Activated naive CD4-positive, alpha-beta T cell treated with anti-CD3 and anti-CD28 coated beads for 36 hours (primary cell): Measurements from ENCODE around the gene MPLKIP. TPM values are rescaled to one million over a fixed set of nuclear protein-coding genes. Genes with fewer than 3 reads are reported as not detected.
"Not testable (repeated sequence)": the region's sequence is repeated elsewhere in the genome, so short reads cannot be mapped to it uniquely, and the experiment has no call there.

Experiments used
- CTCF ChIA-PET: fragments of 350-600 bp; sonication (Branson Sonifier 250); formaldehyde crosslinking; loops from one replicate; lab custom pipeline; 2021; ENCODE audit warnings: antibody characterized with exemption; lab: Charles Lee
- DNase-seq: peaks from one replicate; pipeline ENCODE4 v3.0.0-alpha.2; 2020
- H3K27ac Mint-ChIP-seq: one replicate; pipeline ENCODE4 v1.8.0; 2021; ENCODE audit warnings: mild to moderate bottlenecking, mixed read lengths
- H3K27me3 Mint-ChIP-seq: one replicate; pipeline ENCODE4 v1.8.0; 2021; ENCODE audit warnings: low read depth, mixed read lengths
- H3K36me3 Mint-ChIP-seq: one replicate; pipeline ENCODE4 v1.8.0; 2021; ENCODE audit warnings: low read depth, mixed read lengths
- H3K4me1 Mint-ChIP-seq: one replicate; pipeline ENCODE4 v1.8.0; 2021; ENCODE audit warnings: low read depth, mixed read lengths
- H3K4me3 Mint-ChIP-seq: one replicate; pipeline ENCODE4 v1.8.0; 2021; ENCODE audit warnings: mild to moderate bottlenecking, moderate library complexity, mixed read lengths
- H3K9me3 Mint-ChIP-seq: one replicate; pipeline ENCODE4 v1.8.0; 2021; ENCODE audit warnings: mixed read lengths
- intact Hi-C: fragments of 100-400 bp; cut with micrococcal nuclease; formaldehyde crosslinking; loops from one replicate; pipeline ENCODE4 v1.15.1; 2023
- total RNA-seq, 2 experiments: library from RNA; stranded (reverse); gene quantifications; one replicate each; pipeline ENCODE4 v1.2.3, GENCODE V29; 2021

MPLKIP gene
- total RNA-seq, 2 experiments from 2014 or later, result 38.1 to 38.8 TPM

DNA sequence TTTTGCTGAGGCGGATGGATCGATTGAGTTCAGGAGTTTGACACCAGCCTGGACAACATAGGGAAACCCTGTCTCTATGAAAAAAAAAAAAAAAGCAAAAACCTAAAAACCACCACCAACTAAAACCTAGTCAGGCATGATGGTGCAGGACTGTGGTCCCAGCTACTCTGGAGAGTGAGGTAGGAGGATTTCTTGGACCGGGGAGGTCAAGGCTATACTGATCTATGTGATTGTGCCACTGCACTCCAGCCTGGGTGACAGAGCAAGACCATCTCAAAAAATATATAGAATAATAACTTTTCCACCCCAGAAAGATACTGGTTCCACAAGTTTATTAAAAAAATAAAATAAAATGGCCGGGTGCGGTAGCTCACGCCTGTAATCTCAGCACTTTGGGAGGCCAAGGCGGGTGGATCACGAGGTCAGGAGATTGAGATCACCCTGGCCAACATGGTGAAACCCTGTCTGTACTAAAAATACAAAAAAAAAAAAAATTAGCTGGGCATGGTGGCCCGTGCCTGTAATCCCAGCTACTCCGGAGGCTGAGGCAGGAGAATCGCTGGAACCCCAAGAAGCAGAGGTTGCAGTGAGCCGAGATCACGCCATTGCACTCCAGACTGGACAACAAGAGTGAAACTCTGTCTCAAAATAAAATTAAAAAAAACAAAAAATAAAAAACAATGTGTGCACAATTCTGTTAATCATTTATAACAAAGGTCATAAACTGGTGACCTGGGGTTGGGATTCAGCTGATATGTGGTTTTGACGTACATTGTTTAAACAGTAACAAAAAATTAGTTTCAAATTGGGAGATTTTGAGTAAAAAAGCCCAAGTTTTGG lies 12.1 kb downstream of the MPLKIP start:
- H3K4me1 Mint-ChIP-seq, H3K27ac Mint-ChIP-seq, H3K27me3 Mint-ChIP-seq, intact Hi-C loops, DNase-seq, CTCF ChIA-PET, H3K4me3 Mint-ChIP-seq, H3K9me3 Mint-ChIP-seq, H3K36me3 Mint-ChIP-seq: not testable (repeated sequence)

DNA sequence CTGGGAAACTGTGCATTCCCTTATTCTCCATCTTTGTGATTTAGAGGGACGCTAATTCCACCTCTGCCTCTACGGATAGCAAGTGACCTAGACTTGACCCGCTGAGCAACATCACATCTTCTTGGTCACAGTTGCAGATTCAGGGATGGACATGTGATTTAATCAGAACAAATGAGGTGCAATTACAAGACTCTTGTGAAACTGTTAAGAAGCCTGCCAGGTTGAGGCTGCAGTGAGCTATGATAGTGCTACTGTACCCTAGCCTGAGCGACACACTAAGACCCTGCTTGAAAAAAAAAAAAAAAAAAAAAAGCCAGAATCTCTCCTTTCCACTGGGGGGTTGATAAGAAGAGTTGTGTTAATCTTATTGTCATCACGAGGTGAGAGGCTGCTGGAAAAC lies 14.4 kb downstream of the MPLKIP start:
- CTCF ChIA-PET, result no interaction called here
- no peak overlapping the region for H3K4me3 Mint-ChIP-seq
- DNase-seq, result no peak
- peaks cover 3% of the 10 kb centered on the region for H3K36me3 Mint-ChIP-seq
- no peaks in the 10 kb centered on the region for H3K4me1 Mint-ChIP-seq
- intact Hi-C loops, result no loop called here
- H3K9me3 Mint-ChIP-seq, result no peaks in the 10 kb centered on the region
- no peak overlapping the region for H3K27ac Mint-ChIP-seq
- no peaks in the 10 kb centered on the region for H3K27me3 Mint-ChIP-seq

- intact Hi-C loops, H3K36me3 Mint-ChIP-seq, H3K27me3 Mint-ChIP-seq, DNase-seq, CTCF ChIA-PET, H3K9me3 Mint-ChIP-seq, H3K27ac Mint-ChIP-seq, H3K4me3 Mint-ChIP-seq, H3K4me1 Mint-ChIP-seq: not testable (repeated sequence)
These were observed 16.2 kb downstream of the MPLKIP start for GRCh38 chr7:40118201-40118600.

GRCh38 chr7:40117199-40117598 lies 17.2 kb downstream of the MPLKIP start:
- DNase-seq, CTCF ChIA-PET, H3K9me3 Mint-ChIP-seq, intact Hi-C loops, H3K27me3 Mint-ChIP-seq, H3K36me3 Mint-ChIP-seq, H3K27ac Mint-ChIP-seq, H3K4me1 Mint-ChIP-seq, H3K4me3 Mint-ChIP-seq: not testable (repeated sequence)

- H3K27ac Mint-ChIP-seq, result no peak overlapping the region
- DNase-seq, result no peak
- no peaks in the 10 kb centered on the region for H3K4me1 Mint-ChIP-seq
- H3K27me3 Mint-ChIP-seq, result no peaks in the 10 kb centered on the region
- H3K9me3 Mint-ChIP-seq, result no peaks in the 10 kb centered on the region
- CTCF ChIA-PET, result no interaction called here
- no peak overlapping the region for H3K4me3 Mint-ChIP-seq
- intact Hi-C loops, result no loop called here
- peaks cover 5% of the 10 kb centered on the region for H3K36me3 Mint-ChIP-seq
These were observed 18.5 kb downstream of the MPLKIP start for GRCh38 chr7:40115936-40116335.

DNA sequence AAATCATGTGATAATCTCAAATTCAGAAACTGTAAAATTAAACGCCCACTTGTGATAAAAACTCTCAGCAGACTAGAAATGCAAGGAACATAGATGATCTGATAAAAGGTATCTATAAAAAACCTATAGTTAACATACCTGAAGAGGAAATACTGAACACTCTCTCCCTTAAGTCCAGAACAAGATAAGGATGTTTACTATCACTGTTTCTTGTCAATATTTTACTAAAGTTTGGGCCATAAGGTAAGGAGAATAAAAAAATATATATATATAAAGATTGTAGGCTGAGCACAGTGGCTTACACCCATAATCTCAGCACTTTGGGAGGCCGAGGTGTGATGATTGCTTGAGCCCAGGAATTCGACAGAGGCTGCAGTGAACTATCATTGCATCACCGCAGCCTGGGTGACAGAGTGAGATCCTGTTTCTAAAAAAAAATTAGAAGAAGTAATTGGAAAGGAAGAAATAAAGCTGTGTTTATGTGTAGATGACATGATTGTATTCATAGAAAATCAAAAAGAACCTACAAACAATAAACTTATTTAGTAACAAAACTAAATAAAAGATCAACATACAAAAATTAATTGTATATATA lies 28.4 kb downstream of the MPLKIP start:
- H3K4me3 Mint-ChIP-seq, result no peak overlapping the region

DNA sequence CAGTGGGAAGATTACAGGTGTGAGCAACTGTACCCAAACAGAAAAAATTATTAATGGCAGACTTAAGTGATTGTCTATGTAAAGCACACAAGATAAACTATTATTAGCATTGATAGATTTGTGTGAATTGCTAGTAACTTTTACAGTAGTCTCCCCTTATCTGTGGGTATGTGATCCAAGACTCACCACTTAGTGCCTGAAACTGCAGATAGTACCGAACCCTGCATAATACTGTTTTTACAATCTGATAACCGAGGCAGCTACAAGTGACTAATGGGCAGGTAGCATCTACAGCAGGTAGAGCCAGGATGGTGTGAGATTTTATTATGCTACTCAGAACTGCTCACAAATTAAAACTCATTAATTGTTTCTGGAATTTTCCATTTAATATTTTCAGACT lies 31.5 kb downstream of the MPLKIP start:
- intact Hi-C loops, result no loop called here
- Mint-ChIP-seq H3K27me3 (no peaks in the 10 kb centered on the region), H3K9me3 (no peaks in the 10 kb centered on the region), H3K27ac (no peak overlapping the region), H3K4me1 (no peaks in the 10 kb centered on the region), H3K4me3 (no peak overlapping the region), H3K36me3 (no peaks in the 10 kb centered on the region)
- CTCF ChIA-PET, result no interaction called here
- DNase-seq, result no peak

More for the DNA sequence above, 28.4 kb downstream of the MPLKIP start:
- no peaks in the 10 kb centered on the region for H3K4me1 Mint-ChIP-seq
- CTCF ChIA-PET, result no interaction called here
- no peak overlapping the region for H3K27ac Mint-ChIP-seq
- no peak for DNase-seq
- intact Hi-C loops, result no loop called here
- H3K27me3 Mint-ChIP-seq, result no peaks in the 10 kb centered on the region
- no peaks in the 10 kb centered on the region for H3K36me3 Mint-ChIP-seq
- H3K9me3 Mint-ChIP-seq, result no peaks in the 10 kb centered on the region

DNA sequence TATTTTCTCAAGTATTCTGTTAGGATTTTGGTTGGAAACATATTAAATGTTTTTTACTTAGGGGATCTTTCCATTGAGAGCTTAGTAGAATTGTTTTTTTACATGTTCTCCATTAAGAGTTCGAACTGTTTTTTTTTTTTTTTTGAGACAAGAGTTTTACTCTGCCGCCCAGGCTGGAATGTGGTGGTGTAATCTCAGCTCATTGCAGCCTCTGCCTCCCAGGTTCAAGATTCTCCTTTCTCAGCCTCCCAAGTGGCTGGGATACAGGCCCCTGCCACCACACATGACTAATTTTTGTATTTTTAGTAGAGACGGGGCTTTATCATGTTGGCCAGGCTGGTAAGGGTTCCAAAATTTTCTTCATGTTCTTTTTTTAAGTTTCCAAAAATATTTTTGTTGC lies 33.2 kb downstream of the MPLKIP start:
- H3K36me3 Mint-ChIP-seq, result no peaks in the 10 kb centered on the region
- H3K27me3 Mint-ChIP-seq, result no peaks in the 10 kb centered on the region
- no peak overlapping the region for H3K27ac Mint-ChIP-seq
- DNase-seq, result no peak
- intact Hi-C loops, result no loop called here
- H3K4me1 Mint-ChIP-seq, result peaks cover under 1% of the 10 kb centered on the region
- H3K4me3 Mint-ChIP-seq, result no peak overlapping the region
- CTCF ChIA-PET, result interaction anchor here (0.6 to 1.2 kb wide), 2 partner anchors 8 to 205 kb away, joined by 3 read pairs; no protein-coding TSS in a partner anchor
- H3K9me3 Mint-ChIP-seq, result no peaks in the 10 kb centered on the region

DNA sequence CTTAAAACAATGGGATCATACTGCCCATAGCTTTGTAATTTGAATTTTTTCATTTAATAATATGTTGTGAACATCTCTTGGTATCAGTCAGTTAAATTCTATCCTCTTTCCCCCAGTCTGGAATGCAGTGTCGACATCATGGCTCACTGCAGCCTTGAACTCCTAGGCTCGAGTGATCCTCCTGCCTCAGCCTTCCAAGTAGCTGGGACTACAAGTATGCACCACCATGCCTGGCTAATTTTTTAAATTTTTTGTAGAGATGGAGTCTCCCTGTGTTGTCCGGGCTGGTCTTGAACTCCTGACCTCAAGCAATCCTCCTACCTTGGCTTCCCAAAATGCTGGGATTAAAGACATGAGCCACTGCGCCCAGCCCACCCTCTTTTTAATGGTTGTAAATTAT lies 34.6 kb downstream of the MPLKIP start:
- Mint-ChIP-seq H3K27ac (no peak overlapping the region), H3K27me3 (no peaks in the 10 kb centered on the region), H3K4me3 (no peak overlapping the region), H3K9me3 (no peaks in the 10 kb centered on the region), H3K36me3 (no peaks in the 10 kb centered on the region), H3K4me1 (peaks cover 5% of the 10 kb centered on the region)
- intact Hi-C loops, result no loop called here
- CTCF ChIA-PET, result interaction anchor here (1.2 kb wide), 1 partner anchor 204 kb away, joined by 3 read pairs; no protein-coding TSS in a partner anchor
- DNase-seq, result no peak

- peaks cover 5% of the 10 kb centered on the region for H3K36me3 Mint-ChIP-seq
- H3K27me3 Mint-ChIP-seq, result no peaks in the 10 kb centered on the region
- no peak overlapping the region for H3K27ac Mint-ChIP-seq
- peaks cover 5% of the 10 kb centered on the region for H3K4me1 Mint-ChIP-seq
- CTCF ChIA-PET, result interaction anchor here (1.1 kb wide), 1 partner anchor 10 kb away, joined by 4 read pairs; no protein-coding TSS in a partner anchor
- no peak overlapping the region for H3K4me3 Mint-ChIP-seq
- no peaks in the 10 kb centered on the region for H3K9me3 Mint-ChIP-seq
- intact Hi-C loops, result no loop called here
- DNase-seq, result no peak
These were observed 35.6 kb downstream of the MPLKIP start for GRCh38 chr7:40098810-40099209.

DNA sequence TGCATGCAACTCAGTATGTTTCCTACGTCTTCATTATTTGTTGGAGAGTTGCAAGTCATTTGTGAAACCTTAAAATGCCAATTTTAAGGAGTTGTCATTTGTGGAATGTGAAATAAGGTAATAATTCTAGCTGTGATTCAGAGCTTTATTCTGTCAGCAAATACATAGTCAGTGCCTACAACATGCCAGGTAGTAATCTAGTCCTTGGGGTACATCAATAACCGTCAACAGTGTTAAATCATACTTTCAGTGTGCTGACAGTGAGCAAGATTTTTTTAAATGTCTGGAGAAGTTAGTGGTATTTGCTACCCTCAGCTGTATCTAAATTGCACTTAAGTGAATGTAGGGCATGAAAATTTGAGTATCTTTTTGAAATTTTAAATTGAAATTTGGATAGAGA lies 36.7 kb downstream of the MPLKIP start:
- CTCF ChIA-PET, result interaction anchor here (1.1 to 1.7 kb wide), 2 partner anchors 9 to 201 kb away, joined by 4 read pairs; no protein-coding TSS in a partner anchor
- Mint-ChIP-seq H3K27ac (no peak overlapping the region), H3K36me3 (peaks cover 5% of the 10 kb centered on the region), H3K27me3 (no peaks in the 10 kb centered on the region), H3K4me3 (no peak overlapping the region), H3K9me3 (no peaks in the 10 kb centered on the region), H3K4me1 (peaks cover 5% of the 10 kb centered on the region)
- intact Hi-C loops, result no loop called here
- DNase-seq, result no peak

GRCh38 chr7:40095695-40096327 lies 38.6 kb downstream of the MPLKIP start:
- Mint-ChIP-seq H3K4me3 (no peak overlapping the region), H3K27me3 (no peaks in the 10 kb centered on the region)

More at GRCh38 chr7:40095695-40096327, 38.6 kb downstream of the MPLKIP start:
- peaks cover 5% of the 10 kb centered on the region for H3K36me3 Mint-ChIP-seq
- H3K4me1 Mint-ChIP-seq, result peaks cover 5% of the 10 kb centered on the region
- CTCF ChIA-PET, result interaction anchor here (0.6 kb wide), 1 partner anchor 22 kb away, joined by 3 read pairs; no protein-coding TSS in a partner anchor
- no peak for DNase-seq
- intact Hi-C loops, result no loop called here
- no peaks in the 10 kb centered on the region for H3K9me3 Mint-ChIP-seq
- H3K27ac Mint-ChIP-seq, result no peak overlapping the region
